Hepatocyte (in vitro differentiated cells): Measurements from ENCODE around the gene CD74.

Experiments
- EZH2 ChIP-seq: fragments of 200-600 bp; sonication (generic); IDR thresholded peaks from 2 replicates; pipeline ENCODE4 v1.6.1; 2016; ENCODE audit warnings: antibody characterized with exemption, mild to moderate bottlenecking, borderline replicate concordance
- EZH2phosphoT487 ChIP-seq: fragments of 200-600 bp; sonication (generic); IDR thresholded peaks from one replicate; pipeline ENCODE4 v1.6.1; 2018; ENCODE audit warnings: antibody characterized with exemption, mild to moderate bottlenecking, low read depth, moderate library complexity; ENCODE audit not compliant: unreplicated experiment, severe bottlenecking
- TF ChIP-seq, protein P1 (sequence below): fragments of 200-600 bp; sonication (generic); IDR thresholded peaks from 2 replicates; pipeline ENCODE4 v1.5.1; 2016; ENCODE audit warnings: antibody characterized with exemption, mild to moderate bottlenecking; ENCODE audit not compliant: poor library complexity

DNA sequence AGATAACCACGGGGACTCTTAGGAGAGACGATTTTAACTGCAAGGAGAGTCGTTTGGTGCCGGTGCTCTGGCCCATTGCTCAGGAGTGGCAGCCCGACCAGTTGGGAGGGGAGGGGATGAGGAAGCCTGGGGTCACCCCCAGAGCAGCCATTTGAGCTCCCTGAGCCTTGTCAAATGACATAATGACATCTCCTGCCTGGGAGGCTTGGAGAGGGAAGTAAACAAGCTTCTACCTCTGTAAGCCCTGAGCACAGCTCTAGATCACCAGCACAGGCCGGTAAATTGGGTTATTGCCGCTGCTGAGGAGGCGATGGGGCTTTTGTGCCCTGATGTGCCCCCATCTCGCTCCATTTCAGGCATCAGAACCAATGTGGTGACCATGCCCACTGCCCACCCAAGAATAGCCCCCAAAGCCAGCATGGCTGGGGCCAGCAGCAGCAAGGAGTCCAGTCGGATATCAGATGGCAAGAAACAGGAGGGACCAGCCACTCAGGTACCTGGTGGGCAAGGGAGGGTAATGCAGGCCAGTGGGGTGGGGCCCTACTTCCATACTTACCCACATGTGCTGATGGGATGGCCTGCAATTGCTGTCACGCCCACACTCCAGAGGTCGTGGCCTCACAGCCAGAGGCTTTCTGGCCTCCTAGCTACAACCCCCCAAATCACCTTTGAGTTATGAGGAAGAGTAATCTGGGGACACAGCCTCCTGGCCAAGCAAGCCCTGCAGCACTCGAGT is 23.0 kb downstream of the CD74 start:
- TF ChIP-seq, protein P1, sequence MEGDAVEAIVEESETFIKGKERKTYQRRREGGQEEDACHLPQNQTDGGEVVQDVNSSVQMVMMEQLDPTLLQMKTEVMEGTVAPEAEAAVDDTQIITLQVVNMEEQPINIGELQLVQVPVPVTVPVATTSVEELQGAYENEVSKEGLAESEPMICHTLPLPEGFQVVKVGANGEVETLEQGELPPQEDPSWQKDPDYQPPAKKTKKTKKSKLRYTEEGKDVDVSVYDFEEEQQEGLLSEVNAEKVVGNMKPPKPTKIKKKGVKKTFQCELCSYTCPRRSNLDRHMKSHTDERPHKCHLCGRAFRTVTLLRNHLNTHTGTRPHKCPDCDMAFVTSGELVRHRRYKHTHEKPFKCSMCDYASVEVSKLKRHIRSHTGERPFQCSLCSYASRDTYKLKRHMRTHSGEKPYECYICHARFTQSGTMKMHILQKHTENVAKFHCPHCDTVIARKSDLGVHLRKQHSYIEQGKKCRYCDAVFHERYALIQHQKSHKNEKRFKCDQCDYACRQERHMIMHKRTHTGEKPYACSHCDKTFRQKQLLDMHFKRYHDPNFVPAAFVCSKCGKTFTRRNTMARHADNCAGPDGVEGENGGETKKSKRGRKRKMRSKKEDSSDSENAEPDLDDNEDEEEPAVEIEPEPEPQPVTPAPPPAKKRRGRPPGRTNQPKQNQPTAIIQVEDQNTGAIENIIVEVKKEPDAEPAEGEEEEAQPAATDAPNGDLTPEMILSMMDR = no peak
- TF ChIP-seq EZH2 (no peak), EZH2phosphoT487 (no peak)
